IPS-18c (cell line): ENCODE measurements around the gene SLC2A3.
"Not testable (repeated sequence)": the region's sequence is repeated elsewhere in the genome, so short reads cannot be mapped to it uniquely, and the experiment has no call there.

Experiments used
- H3K4me3 ChIP-seq: 2 replicates; pipeline ENCODE4 v1.7.0; 2013; ENCODE audit warnings: low read depth, mild to moderate bottlenecking, low read length, moderate library complexity; ENCODE audit not compliant: insufficient read depth
- H3K9me3 ChIP-seq: one replicate; pipeline ENCODE4 v1.6.1; 2013; ENCODE audit warnings: mild to moderate bottlenecking, low read length, moderate library complexity; ENCODE audit not compliant: control insufficient read depth, insufficient read depth

SLC2A3 gene

DNA sequence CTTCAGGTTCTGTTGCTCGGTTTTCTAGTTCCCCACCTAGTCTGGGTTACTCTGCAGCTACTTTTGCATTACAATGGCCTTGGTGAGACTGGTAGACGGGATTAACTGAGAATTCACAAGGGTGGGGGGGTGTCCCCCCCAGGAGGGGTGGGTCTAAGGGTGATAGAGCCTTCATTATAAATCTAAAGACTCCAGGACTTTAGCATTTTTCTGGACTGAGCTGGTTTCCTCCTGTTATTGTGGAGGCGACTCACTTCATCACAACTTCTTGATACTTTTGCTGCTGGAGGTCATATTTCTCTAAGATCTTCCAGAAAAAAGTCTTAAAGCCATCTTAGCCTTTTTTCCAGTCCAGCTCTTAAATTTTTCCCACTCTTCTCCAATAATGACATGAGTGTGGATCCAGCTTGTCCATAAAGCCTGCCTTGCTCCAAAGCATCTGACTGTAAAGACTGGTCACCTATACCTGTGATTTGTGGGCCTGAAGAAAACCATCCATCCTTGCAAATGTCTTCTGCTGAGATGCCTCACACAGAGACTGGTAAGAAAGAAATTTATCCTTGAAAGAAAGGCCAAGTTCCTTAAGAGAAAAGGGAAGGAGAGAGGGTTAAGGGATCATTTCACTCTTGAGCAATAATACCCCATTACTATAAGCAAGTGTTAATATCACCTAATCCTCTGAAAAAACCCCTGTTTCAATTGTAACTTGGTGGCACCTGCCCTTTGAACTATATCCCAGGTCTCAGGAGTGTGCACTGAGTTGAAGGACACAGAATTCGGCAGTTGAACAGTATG is 43.6 kb downstream of the SLC2A3 start:
- Histone ChIP-seq H3K4me3 (no peak overlapping the region), H3K9me3 (no peaks in the 10 kb centered on the region)

- Histone ChIP-seq H3K9me3 (no peaks in the 10 kb centered on the region), H3K4me3 (no peak overlapping the region)
These were observed 51.3 kb downstream of the SLC2A3 start for GRCh38 chr12:7884689-7885088.

DNA sequence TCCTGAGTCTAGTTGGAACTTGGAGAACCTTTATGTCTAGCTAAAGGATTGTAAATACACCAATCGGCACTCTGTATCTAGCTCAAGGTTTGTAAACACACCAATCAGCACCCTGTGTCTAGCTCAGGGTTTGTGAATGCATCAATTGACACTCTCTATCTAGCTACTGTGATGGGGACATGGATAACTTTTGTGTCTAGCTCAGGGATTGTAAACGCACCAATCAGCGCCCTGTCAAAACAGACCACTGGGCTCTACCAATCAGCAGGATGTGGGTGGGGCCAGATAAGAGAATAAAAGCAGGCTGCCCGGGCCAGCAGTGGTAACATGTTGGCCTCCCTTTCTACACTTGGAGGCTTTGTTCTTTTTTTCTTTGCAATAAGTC is 54.3 kb downstream of the SLC2A3 start:
- H3K9me3 ChIP-seq, H3K4me3 ChIP-seq: not testable (repeated sequence)

- not testable (repeated sequence) for H3K4me3 ChIP-seq, H3K9me3 ChIP-seq
These were observed 54.8 kb downstream of the SLC2A3 start for GRCh38 chr12:7880952-7881735.

DNA sequence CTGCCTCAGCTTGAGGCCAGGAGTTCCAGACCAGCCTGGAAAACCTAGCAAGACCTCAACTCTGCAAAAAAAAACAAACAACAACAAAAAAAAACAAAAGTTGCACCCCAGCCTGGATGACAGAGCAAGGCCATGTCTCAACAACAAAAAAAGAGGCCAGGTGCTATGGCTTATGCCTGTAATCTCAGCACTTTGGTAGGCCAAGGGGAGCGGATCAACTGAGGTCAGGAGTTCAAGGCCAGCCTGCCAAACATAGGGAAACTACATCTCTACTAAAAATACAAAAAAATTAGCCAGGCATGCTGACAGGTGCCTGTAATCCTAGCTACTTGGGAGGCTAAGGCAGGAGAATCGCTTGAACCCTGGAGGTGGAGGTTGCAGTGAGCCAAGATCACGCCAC is 56.7 kb downstream of the SLC2A3 start:
- Histone ChIP-seq H3K4me3 (no peak overlapping the region), H3K9me3 (no peaks in the 10 kb centered on the region)

GRCh38 chr12:7877420-7877819 is 58.6 kb downstream of the SLC2A3 start:
- Histone ChIP-seq H3K4me3 (no peak overlapping the region), H3K9me3 (no peaks in the 10 kb centered on the region)

GRCh38 chr12:7872566-7873319 is 63.2 kb downstream of the SLC2A3 start, which contains the start of gene SLC2A14:
Gene SLC2A14, minus strand, starts transcription at chr12:7872915. Its CDS starts 3,035 bp downstream, at chr12:7869880.
- Histone ChIP-seq H3K4me3 (no peak within 1 kb of the TSS), H3K9me3 (no peaks in the 10 kb centered on the region)

DNA sequence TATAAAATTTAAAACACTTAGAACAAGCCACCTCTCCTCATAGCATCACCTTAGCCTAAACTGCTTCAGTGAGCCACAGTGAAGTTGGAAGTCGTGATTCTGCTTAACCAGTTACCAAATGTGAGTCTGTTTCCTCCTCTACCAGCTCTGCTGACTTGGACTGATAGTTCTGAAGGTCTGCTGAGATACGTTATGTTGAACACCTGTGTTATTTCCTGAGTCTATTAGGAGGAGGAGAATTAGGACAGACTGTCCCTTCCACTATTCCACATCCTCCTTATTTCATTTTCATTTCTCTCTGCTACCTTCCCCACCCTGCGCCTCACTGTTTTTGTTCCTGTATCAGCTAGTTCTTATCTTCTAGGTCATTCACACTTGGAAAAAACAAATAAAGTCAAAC is 65.7 kb downstream of the SLC2A3 start:
- H3K4me3 ChIP-seq = no peak overlapping the region
- H3K9me3 ChIP-seq = no peaks in the 10 kb centered on the region
